Colon (tissue), 2 donors: ENCODE results near the gene HOXB7.

Source experiments
- FAIRE-seq: peaks from 2 replicates; lab custom pipeline; 2012; peaks lifted over from hg19 to GRCh38; lab: Jason Lieb, UNC
- donor health status: control.
- donor health status: control.

Gene HOXB7

DNA sequence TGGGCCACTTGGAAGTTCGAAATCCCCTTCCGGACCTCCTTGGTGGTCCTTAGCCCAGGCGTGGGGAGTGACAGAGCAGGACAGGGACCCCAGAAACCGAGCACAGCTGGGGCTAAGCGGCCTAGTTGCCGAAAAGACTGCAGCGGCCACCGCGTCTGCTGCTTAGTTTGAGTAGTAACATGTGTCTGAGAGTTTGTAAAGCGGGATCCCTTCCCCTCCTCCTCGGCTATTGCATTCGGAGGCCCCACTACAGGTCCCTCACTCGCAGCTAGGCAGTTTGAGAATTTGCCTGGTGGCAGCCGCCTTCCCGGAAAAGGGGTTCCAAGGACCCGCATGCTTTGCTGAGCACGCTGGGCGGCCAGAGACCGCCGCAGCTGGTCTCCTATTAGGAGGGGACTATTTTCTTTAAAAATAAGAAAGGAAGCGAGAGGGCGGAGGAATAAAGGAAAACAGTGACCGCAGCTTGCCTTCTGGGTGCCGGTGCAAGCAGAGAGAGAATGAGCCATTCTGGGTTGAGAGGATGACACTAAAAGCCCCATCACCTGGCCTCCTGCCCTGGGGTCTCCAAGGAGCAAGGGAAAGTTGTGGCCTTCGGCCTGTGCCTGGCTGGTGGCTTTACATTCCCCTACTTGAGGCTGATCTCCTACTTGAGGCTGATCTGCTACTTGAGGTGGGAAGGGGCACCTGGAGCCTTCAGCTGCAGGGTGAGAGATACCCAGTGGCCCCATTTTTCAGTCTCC lies 16.1 kb downstream of the HOXB7 start:
- FAIRE-seq = no peak

DNA sequence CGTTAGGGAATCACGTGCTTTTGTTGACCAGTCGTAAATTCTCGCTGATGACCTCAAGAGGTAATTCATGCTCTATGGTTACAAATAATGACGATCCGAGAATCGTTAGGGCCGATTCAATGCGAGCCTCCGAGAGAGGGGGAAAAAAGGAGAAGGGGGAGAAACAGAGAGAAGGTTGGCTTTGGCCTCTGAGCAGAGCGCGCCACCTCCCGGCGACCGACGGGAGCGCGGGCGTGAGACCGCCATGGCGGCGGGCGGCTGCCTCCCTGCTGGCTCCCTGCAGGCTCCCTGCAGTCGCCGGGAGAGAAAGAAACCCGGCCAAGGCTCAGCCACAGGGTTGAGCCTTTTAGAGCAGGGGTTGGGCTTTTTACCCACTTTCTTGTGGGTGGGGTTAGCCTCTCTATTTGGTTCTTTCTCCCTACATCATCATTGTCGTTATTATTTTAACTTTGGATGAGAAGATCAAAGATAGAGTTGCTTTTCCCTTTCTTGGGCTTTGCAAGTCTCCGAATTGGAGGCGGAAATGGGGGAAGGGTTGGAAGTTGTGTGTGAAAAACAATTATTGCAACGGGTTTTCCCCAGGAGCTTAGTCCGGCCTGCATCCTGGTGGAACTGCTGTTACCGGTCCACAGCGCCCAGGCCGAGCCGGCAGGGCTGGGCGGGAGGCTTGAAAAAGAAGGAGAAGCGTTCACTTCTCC lies 16.8 kb downstream of the HOXB7 start:
- FAIRE-seq = no peak

DNA sequence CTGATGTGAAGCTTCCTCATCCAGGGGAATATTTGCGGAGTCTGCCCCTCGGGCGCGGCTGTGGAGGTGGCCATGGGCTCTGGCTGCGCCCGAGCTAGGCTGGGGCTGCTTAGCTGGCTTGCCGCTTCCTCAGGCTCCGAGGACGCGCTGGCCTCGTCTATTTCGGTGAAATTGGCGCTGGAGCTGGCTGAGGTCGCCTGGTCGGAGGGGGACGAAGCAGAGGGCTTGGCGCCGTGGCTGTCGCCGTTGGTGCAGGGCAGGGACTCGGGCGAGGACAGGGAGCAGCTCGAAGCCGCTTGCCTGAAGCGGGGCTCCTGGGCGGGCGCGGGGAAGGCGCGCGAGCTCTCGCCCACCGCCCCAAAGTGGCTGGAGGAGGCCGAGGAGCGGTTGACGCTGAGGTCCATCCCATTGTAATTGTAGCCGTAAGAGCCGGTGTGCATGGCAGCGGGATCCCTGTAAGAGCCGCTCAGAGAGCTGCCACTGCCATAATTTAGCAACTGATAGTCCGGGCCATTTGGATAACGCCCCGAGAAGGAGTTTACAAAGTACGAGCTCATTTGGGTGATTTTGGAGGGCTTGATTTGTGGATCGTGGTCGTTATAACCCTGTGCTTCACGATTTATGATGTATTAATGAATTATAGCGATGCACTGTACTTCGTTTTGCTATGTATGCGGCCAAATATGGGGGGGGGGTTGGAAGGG lies 17.5 kb downstream of the HOXB7 start, which contains the start of gene HOXB5:
HOXB5 (minus strand) TSS at position 654 of the 704 bp plus-strand sequence; CDS start at position 557, 97 bp downstream.
- no peak for FAIRE-seq

DNA sequence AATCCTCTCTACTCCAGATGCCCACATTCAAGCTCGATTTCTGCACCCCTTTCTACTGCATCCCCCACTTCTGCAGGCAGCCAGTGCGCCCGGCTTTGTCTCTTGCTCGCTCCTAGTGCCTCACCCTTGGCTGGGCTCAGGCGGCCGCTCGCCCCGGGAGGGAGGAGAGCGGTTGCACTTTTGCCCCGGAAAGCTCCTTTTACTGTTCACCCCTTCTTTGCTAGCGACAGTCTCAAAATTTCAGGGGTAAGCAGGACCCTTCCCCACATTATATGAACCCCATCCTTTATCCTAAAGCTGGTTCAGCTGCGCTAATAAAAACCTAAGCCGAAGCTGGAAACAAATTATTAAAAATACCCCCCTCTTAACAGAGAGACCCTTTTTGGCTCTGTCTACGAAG lies 18.2 kb downstream of the HOXB7 start:
- FAIRE-seq = no peak

DNA sequence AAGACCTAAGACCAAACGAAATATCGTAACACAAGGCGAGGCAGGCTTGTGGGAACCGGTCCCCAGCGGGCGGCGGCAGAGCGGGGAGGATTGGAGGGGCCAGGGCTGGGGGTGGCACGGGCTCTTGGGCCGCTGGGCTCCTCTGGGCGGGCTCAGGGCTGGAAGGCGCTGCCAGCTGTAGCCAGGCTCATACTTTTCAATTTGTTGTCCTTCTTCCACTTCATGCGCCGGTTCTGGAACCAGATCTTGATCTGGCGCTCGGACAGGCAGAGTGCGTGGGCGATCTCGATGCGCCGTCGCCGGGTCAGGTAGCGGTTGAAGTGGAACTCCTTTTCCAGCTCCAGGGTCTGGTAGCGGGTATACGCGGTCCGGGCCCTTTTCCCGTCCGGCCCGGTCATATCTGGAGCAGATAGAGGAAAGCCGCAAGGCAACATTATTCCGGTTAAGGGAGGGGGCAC lies 18.7 kb downstream of the HOXB7 start:
- no peak for FAIRE-seq

DNA sequence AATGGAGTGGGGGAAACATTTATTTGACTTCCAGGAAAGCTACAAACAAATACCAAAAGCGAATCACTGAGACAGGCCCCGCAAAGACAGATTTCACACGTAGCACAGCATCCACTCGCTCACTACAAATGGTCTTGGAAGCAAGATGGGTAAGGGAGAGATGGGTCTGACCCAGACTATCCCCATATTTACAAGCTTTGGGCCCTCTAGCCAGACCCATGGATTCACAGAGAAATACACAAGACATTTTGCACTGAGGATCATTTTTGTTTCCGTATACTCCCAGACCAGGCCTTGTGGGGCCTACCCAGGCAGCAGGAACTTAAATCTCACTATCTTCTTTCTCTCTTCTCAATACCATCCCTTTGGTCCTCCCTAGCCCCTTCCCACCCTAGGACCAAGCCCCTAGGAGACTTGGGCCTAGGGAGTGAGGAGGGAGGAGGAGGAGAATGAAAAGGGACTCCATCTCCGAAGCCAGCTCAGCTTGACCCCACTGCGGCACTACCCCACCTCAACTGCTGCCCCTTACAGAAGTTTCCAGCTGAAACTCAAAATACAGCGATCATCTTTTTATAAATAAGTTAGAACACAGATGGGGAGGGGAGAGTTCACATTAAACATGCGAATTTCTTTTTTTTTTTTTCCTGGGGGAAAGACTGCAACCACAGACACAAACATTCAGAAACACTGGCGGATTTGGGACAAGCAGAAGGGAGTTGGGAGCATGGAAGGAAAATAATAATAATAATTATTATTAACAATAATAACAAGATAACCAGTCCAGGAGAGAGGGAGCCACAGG lies 19.4 kb downstream of the HOXB7 start:
- no peak for FAIRE-seq

DNA sequence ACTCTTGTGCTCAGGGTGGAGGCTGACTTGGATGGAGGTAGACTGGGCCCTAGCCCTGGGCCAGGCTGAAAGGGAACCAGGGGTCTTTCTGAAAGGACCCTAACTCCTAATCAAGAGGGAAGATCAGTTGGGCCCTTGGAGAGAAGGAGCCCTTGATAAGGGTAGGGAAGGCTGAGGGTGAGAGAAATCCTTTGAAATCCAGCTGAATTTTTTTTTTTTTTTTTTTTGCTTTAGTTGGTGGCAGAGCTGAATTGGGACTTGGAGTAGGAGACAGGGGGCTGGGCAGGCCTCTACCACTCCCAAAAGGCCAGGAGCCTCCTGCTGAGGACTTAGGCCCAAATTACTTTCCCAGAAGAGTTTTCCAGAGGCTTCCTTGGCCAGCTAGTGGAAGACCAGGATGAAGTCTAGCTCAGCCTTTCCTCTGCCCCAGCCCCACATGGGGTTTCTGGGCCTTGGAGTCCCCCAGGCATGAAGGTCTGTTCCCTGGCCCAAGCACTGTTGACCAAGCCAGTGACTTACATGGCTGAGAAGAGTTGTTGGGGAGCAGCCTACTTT lies 20.1 kb downstream of the HOXB7 start:
- no peak for FAIRE-seq

DNA sequence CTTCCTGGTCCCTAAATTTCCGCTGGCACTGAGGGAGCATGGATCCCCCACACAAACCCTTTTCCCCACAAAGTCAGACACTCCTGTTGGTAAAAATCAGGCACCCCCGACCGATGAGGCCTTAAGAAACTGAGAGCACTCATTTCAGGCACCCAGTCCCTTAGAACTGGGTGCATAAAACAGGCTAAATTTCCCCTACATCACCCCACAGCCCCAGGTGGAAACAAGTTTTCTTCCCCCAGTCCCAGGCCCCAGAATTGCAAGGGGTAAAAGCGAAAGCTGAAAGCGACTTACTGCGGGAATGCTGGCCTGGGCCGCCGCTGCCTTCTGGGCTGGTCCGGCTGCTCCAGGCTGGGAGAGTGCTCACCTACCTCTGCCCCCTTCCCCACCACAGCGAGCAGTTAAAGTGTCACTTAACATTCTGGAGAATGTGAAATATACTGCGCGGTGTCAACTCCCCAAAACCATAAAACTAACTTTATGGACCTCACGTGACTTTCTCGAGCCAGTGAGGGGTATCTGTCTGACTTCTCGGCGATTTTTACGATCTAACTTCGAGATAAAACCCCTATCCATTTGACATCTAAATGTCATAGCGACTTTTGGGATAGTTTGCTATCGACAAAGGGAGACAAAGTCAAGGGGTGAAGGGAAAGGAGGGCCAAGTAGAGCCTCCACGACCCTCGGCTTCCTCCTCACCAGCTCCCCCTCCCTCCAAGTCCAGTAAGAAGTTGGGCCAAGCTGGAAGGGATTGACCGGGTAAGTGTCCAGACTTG lies 20.8 kb downstream of the HOXB7 start, which contains the start of gene HOXB3:
HOXB3 (minus strand) TSS at position 411 of the 776 bp plus-strand sequence. CDS start 37,767 bp downstream, outside the sequence.
- no peak for FAIRE-seq

DNA sequence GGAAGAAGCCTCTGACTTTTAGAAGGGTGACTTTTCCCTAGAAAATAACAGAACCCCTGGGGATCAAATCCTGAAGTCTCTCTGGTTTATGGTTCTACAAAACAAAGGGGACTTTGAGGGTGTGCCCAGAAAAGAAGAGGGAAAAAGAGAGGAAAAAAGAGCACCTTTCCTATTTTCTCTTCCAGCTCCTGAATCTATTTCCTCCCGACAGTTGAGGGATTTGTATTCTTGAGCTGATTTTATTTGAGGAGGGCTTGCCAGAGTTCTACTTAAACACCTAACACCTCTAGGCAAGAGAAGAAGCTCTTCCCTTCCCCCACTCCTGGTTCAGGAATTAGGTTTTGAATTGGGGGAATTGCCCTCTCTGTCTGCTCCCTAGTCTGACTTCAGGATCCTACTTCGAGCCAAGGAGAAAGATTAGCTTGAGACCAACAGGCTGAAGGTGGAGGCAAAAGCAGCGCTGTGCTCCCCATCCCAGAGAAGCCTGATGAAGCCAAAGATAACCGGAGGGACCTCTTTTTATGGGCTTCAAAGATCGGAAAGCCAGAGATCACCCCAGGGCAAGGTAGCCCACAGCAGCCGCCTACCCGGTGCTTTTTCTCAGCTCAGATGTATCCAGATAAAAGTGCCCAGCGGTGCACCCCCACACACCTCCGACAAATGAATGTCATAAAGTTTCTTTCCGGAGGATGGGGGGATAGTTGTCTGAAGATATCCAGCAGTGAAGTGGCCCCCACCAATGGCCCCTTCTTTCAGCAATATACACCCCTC lies 21.6 kb downstream of the HOXB7 start:
- no peak for FAIRE-seq

DNA sequence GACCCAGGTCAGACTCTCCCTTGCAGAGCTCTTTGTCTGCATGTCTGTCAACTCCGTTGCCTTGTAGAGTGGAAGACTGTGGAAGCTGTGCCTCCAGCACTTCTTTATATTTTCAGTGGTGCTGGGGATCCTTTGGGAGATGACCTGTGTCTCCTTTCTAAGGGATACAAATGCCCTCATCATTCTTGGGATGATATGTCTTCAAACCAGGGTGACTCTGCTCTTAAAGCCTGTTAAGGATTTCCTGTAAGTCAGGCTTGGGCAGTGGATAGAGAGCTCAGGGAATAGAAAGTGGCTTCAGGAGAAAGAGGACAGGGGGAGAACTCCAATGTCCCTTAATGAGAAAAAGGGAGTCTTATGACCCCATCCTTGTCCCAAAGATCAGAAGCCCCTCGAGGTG lies 22.3 kb downstream of the HOXB7 start:
- no peak for FAIRE-seq

DNA sequence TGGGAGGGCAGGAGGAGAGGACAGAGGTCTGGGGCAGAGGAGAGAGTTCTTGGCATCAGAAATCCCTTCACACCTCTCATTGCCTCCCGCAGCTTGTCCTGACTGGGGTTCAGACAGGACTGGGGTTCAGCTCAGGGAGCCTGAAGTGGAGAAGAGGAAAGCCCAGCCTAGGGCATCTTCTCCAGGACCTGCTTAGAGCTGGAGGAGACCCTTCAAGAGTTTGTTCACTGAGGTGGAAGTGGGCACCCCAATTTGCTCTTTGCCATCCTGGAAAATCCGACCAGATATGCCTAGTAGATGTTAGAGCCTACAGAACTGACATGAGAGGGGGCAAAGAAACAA lies 22.8 kb downstream of the HOXB7 start:
- FAIRE-seq = no peak

DNA sequence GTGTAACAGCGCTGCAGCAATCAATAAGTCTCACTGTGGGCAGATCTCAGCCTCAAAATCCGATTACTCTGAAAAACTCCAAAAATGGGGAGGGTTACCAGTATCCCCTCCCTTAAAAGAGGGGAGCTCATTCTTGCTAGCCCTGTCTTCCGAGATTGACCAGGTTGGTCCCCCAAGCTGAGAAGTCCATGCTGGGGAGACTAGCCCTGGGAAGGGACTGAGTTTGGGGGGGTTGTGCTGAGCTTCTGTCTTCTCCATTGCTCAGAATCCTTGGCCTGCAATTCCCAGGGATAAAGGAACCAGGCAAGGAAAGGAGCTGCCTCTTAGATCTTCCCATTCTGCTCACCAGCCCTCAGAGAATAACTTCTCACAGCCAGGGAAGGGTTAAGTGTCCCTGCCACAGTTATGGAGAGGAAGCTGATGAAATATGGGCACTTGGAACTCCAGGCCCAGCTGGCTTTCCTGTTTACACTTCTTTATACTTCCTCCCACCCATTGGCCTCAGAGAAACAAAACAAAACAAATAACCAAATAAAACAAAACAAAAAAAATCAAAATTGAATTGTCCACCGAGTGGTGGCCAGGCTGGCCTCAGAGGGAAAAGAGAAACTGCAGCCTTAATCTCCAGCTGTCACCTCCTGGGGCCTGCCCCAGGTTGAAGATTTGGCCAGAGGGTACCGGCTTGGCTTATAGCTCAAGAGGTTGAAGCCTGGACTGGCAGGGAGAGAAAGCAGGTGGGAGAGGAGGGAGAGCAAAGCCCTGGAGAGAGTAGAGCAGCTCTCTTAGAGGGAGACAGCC lies 23.3 kb downstream of the HOXB7 start:
- FAIRE-seq = no peak

DNA sequence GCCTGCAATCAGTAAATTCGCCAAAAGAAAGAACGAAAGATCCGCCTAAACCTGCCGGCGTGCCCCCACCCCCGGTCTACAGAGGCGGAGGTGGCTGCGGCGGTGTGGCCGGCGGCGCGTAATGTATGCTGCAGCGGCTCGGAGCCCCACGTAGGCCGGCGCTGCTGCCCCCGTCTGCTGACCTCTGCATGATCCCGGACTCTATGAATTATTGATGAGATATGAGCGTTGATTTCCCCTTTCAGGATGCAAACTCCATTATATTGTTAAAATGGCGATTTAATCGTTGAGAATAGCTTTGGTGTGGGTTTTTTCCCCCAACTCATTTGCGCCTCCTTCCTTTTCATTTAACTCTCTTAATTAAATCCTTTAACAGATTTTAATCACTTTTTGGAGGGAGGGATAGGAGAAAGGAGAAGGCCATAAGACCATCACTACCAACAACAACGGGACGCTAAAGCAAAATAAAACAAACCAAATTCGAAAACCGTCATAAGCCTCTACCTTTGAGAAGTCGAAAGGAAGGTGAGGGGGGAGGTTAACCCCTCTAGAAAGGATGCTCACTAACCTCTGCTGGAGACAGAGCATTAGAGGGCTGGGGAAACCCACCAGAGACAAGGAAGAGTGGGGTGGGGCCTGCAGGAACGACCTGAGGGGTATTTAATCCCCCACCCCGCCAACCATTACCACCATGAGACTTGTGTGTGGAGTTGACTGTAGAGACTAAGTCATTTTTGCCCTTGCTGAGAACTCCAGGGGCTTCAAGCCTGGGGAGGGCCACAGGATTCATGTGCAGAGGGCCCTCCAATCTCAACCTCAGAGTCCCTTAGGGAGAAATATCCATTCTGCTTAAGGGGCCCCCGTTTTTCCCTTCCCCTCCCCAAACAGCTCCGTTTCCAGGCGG lies 24.2 kb downstream of the HOXB7 start:
- FAIRE-seq = no peak

DNA sequence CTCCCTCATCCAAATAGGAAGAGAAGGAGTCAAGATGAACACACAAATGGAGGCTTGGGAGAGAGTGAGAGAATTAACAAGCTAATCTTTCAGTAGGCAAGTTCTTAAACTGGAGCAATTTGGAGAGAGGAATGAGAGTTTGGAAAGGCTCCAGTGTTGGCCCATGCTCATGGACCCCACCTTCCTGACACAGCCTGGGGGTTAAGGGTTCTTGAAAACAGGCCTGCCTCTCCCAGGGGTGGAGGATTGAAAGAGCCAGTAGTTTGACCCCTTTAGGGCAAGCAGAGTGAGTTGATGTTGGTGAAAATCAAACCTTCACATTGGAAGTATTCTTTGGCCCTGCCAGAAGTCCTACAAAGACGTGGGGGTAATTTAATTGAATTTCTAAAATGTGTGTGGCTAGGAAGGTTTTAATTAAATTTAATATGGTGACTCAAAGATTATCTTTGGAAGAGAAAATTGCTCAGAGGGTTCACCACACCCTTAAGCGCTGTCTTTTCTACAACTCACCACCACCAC lies 26.5 kb downstream of the HOXB7 start:
- FAIRE-seq = no peak

DNA sequence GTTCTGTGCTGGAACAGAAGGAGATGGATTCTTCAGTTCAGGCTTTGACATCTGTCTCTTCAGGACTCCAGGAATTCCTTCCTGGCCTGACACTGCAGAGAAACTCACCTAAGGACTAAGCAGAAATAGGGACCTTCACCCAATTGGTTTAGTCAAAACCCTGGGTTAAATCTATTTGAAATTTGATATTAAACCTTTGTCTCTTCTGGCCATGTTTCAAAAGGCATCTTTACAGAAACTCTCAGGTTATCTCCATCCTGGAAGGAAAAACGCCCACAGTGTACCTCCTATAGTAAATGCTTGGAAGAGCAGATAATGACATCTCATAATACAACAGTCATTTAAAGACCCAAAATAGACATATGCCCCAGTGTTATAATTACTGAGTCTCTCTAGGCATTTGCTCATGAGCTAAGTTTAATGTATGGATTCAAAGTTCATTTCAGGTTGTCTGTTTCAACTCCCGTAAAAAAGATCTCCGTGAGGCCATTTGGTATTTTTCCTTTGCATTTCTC lies 27.1 kb downstream of the HOXB7 start:
- FAIRE-seq = no peak

DNA sequence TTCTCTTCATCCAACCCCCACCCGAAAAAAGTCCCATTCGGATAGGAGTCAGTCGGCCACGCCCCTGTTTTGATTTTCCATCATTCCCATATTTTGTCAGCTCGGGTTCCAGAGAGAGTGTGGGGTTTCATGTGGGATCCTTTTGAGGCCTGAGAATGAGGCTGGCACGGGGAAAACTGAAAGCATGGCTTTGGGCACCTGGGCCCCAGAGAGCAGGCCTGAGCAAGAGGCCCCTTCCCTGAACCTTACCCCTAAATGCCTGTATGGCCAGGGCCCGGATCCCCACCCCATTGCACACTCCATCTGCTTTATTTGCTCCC lies 28.1 kb downstream of the HOXB7 start:
- no peak for FAIRE-seq

DNA sequence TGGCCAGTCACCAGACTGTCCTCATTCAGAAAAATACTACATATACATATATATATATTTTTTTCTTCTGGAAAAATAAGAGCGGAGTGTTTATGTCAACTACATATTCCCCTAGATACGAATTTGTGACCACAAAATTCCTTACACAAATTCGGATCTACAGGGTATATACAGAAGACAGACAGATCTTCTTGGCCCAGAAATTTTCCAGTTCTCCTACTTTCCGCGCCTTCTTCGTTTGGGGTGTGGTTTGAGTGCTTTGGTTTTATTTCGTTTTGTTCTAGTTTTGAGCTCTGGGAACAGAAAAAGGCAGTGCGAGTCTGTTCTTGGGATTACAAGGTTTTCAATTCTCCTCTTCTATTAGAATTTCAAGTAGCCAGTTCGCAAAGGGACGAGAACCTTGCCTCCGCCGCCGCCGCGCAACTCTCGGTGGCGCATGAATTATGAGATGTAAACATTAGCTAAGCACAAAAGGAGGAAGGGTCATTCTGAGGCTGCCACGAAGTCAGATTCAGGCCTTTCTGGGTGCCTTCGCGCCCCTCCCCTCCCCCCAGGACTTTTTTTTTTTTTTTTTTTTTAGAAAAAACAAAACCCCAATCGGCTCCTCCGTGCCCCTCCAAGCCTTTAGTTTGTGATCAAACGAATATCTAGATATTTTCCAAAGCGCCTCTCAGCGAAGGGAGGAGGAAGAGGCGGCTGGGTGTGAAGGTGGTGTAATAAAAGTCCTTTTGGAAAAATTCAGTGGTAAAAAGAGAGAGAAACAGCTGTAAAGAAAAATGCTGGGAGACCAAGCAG lies 30.9 kb downstream of the HOXB7 start:
- no peak for FAIRE-seq
